ENCODE results near the gene ZNF687. TPM values are rescaled to one million over a fixed set of nuclear protein-coding genes. Genes with fewer than 3 reads are reported as not detected.

Gene ZNF687
- total RNA-seq, 1 experiment from 2014 or later = 34.3 TPM

DNA sequence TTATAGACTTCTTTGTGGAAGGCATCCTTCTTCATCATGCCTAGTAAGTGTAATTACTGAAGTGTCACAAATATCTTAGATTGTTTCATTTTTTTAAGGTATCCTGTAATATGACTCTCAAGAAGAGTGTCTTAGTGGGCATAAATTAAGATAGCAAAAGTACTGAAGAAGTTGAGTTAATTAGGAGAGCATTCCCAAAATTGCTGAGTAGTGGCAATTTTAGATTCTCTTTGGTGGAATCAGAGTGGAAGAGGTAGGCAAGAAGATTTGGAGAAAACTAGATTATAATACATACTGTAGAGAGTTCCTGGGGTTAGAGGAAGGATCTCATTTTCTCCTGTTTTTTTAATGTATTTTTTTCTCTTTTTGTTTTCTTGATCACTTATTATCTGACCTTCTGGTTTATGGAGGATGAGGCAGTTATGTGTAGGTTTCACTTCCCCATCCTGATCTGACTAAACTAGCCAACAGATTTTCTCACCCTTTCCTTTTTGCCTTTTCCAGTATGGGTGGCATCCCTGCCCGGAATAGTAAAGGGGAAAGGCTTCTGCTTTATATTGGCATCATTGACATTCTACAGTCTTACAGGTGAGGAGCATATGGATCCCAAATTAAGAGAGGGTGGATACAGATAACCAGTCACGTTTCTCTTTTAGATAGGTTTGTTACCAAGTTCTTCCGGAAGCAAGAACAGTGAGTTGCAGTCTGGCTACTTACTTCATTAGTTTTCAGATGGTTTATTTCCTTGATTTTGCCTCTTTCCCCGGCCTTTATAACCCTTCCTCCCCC lies 44.2 kb upstream of the ZNF687 start:
- intact Hi-C loops (cut with micrococcal nuclease) = no loop called here
- no TSS peak for BruUV-seq (replicated peaks)
- ChIA-PET RAD21 (ENCODE audit: low non-redundant PET in 1 of 2, low total read pairs in 2 of 2, uncharacterized antibody in 2 of 2, unreplicated experiment in 2 of 2) (no interaction called here), POLR2A (no interaction called here), CTCF (no interaction called here)
- Histone ChIP-seq H3K27ac (ENCODE audit: low read depth, low read length) (no peak overlapping the region), H3K4me3 (replicated peaks in 1 of 2; ENCODE audit: low read depth in 1 of 2, low read length in 2 of 2) (no peak overlapping the region), H3K9me2 (ENCODE audit: insufficient read depth) (no peaks in the 10 kb centered on the region), H3K79me2 (ENCODE audit: insufficient read depth, low read length) (no peaks in the 10 kb centered on the region; the same call in 1 of the 2 replicates), H3K4me1 (ENCODE audit: control insufficient read depth in 1 of 2, insufficient read depth in 2 of 2, low read length in 2 of 2) (no peaks in the 10 kb centered on the region), H3K4me2 (ENCODE audit: low read length) (no peak overlapping the region), H4K20me1 (ENCODE audit: insufficient read depth) (no peaks in the 10 kb centered on the region), H2AFZ (ENCODE audit: low read depth, low read length, poor library complexity, severe bottlenecking) (no peak overlapping the region), H3K9ac (ENCODE audit: low read length) (no peak overlapping the region), H3K36me3 (ENCODE audit: control insufficient read depth in 1 of 2, insufficient read depth in 2 of 2, low read length in 2 of 2) (peaks cover 52 to 85% of the 10 kb centered on the region in 2 experiments), H3K9me3 (ENCODE audit: control insufficient read depth in 1 of 2, insufficient read depth in 1 of 2, low read depth in 1 of 2, low read length in 2 of 2) (no peaks in the 10 kb centered on the region), H3K27me3 (ENCODE audit: insufficient read depth, low read length) (no peaks in the 10 kb centered on the region)
- no peak for TF ChIP-seq EZH2 (IDR thresholded peaks at IDR 0.05)
- TF ChIP-seq POLR2AphosphoS5 (IDR thresholded peaks at IDR 0.05; ENCODE audit: low read depth, low read length) = no peak
- DNase-seq (ENCODE audit: low read depth, low spot score) = no peak
- ATAC-seq = no peak

DNA sequence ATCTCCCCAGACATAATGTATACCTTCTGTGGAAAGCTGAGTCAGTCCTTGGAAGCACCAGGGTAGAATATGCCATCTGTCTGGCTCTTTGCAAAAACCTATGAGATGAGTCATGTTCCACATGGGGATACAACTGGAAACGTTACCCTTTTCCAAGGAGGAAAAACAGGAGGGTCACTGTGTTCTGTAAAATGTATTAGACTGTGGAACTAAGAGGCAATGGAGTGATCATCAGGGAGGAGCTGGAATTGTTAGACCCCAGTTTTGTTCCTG lies 43.7 kb upstream of the ZNF687 start:
- intact Hi-C loops (cut with micrococcal nuclease) = no loop called here
- Histone ChIP-seq H3K9me2 (ENCODE audit: insufficient read depth) (no peaks in the 10 kb centered on the region), H3K9me3 (ENCODE audit: control insufficient read depth in 1 of 2, insufficient read depth in 1 of 2, low read depth in 1 of 2, low read length in 2 of 2) (no peaks in the 10 kb centered on the region), H3K79me2 (ENCODE audit: insufficient read depth, low read length) (peaks cover under 1% of the 10 kb centered on the region; the same call in 1 of the 2 replicates), H3K27ac (ENCODE audit: low read depth, low read length) (no peak overlapping the region), H4K20me1 (ENCODE audit: insufficient read depth) (no peaks in the 10 kb centered on the region), H3K4me1 (ENCODE audit: control insufficient read depth in 1 of 2, insufficient read depth in 2 of 2, low read length in 2 of 2) (no peaks in the 10 kb centered on the region), H3K4me2 (ENCODE audit: low read length) (no peak overlapping the region), H3K27me3 (ENCODE audit: insufficient read depth, low read length) (no peaks in the 10 kb centered on the region), H3K9ac (ENCODE audit: low read length) (no peak overlapping the region), H3K4me3 (replicated peaks in 1 of 2; ENCODE audit: low read depth in 1 of 2, low read length in 2 of 2) (no peak overlapping the region), H2AFZ (ENCODE audit: low read depth, low read length, poor library complexity, severe bottlenecking) (no peak overlapping the region), H3K36me3 (ENCODE audit: control insufficient read depth in 1 of 2, insufficient read depth in 2 of 2, low read length in 2 of 2) (peaks cover 55 to 90% of the 10 kb centered on the region in 2 experiments)
- BruUV-seq (replicated peaks) = no TSS peak
- no peak for DNase-seq (ENCODE audit: low read depth, low spot score)
- ChIA-PET CTCF (interaction anchor here (1.6 kb wide), 1 partner anchor 14 kb away, joined by 5 read pairs; no protein-coding TSS in a partner anchor), RAD21 (ENCODE audit: low non-redundant PET in 1 of 2, low total read pairs in 2 of 2, uncharacterized antibody in 2 of 2, unreplicated experiment in 2 of 2) (no interaction called here), POLR2A (no interaction called here)
- no peak for TF ChIP-seq RAD21 (IDR thresholded peaks at IDR 0.05; ENCODE audit: low read depth)
- ATAC-seq = no peak

Data from HCT116 (cell line).